ENCODE measurements around the gene ZBTB16. TPM values are rescaled to one million over a fixed set of nuclear protein-coding genes. Genes with fewer than 3 reads are reported as not detected.

The ZBTB16 gene
- total RNA-seq, 1 donor, result under 0.01 TPM

GRCh38 chr11:114058871-114059277 is 637 bp upstream of the ZBTB16 start:
- Histone ChIP-seq H3K4me3 (ENCODE audit: insufficient read depth, low read length) (no peak overlapping the region), H3K79me2 (ENCODE audit: insufficient read depth, low read length) (no peaks in the 10 kb centered on the region), H4K20me1 (ENCODE audit: insufficient read depth, low read length) (no peaks in the 10 kb centered on the region), H3K36me3 (ENCODE audit: insufficient read depth, low read length) (no peaks in the 10 kb centered on the region), H2AFZ (ENCODE audit: low read length) (no peak overlapping the region), H3K4me1 (ENCODE audit: insufficient read depth, low read length) (peaks cover 8% of the 10 kb centered on the region), H3K27ac (ENCODE audit: low read depth, low read length) (no peak overlapping the region), H3K9me3 (ENCODE audit: low read depth, low read length) (no peaks in the 10 kb centered on the region), H3K4me2 (ENCODE audit: insufficient read depth, low read length) (no peak overlapping the region), H3K27me3 (ENCODE audit: insufficient read depth, low read length) (peaks cover 57% of the 10 kb centered on the region)
- no peak for DNase-seq (ENCODE audit: insufficient read length, low spot score, missing footprints)
- TF ChIP-seq CTCF (IDR thresholded peaks at IDR 0.05; ENCODE audit: extremely low read depth, low read depth, low read length), result no peak

- Histone ChIP-seq H3K9me3 (ENCODE audit: low read depth, low read length) (no peaks in the 10 kb centered on the region), H3K36me3 (ENCODE audit: insufficient read depth, low read length) (no peaks in the 10 kb centered on the region), H3K27me3 (ENCODE audit: insufficient read depth, low read length) (peaks cover 57% of the 10 kb centered on the region), H2AFZ (ENCODE audit: low read length) (no peak overlapping the region), H3K79me2 (ENCODE audit: insufficient read depth, low read length) (no peaks in the 10 kb centered on the region), H3K4me3 (ENCODE audit: insufficient read depth, low read length) (peak overlapping the region; percentile 72), H3K4me2 (ENCODE audit: insufficient read depth, low read length) (peak overlapping the region; percentile 75), H4K20me1 (ENCODE audit: insufficient read depth, low read length) (no peaks in the 10 kb centered on the region), H3K4me1 (ENCODE audit: insufficient read depth, low read length) (peaks cover 8% of the 10 kb centered on the region), H3K27ac (ENCODE audit: low read depth, low read length) (no peak overlapping the region)
- DNase-seq (ENCODE audit: insufficient read length, low spot score, missing footprints), result no peak
- TF ChIP-seq CTCF (IDR thresholded peaks at IDR 0.05; ENCODE audit: extremely low read depth, low read depth, low read length), result no peak
Measured at GRCh38 chr11:114059984-114060391, 477 bp downstream of the ZBTB16 start.

- peak; percentile 48 for DNase-seq (ENCODE audit: insufficient read length, low spot score, missing footprints)
- Histone ChIP-seq H2AFZ (ENCODE audit: low read length) (peak overlapping the region; percentile 68), H3K9me3 (ENCODE audit: low read depth, low read length) (no peaks in the 10 kb centered on the region), H3K36me3 (ENCODE audit: insufficient read depth, low read length) (no peaks in the 10 kb centered on the region), H3K27me3 (ENCODE audit: insufficient read depth, low read length) (peaks cover 57% of the 10 kb centered on the region), H3K27ac (ENCODE audit: low read depth, low read length) (no peak overlapping the region), H3K4me2 (ENCODE audit: insufficient read depth, low read length) (peak overlapping the region; percentile 75), H3K79me2 (ENCODE audit: insufficient read depth, low read length) (no peaks in the 10 kb centered on the region), H3K4me1 (ENCODE audit: insufficient read depth, low read length) (peaks cover 8% of the 10 kb centered on the region), H4K20me1 (ENCODE audit: insufficient read depth, low read length) (no peaks in the 10 kb centered on the region), H3K4me3 (ENCODE audit: insufficient read depth, low read length) (peak overlapping the region; percentile 72)
- TF ChIP-seq CTCF (IDR thresholded peaks at IDR 0.05; ENCODE audit: extremely low read depth, low read depth, low read length), result no peak
Measured at GRCh38 chr11:114060392-114061047, 1.0 kb downstream of the ZBTB16 start.

- peak overlapping the region; percentile 68 for H2AFZ ChIP-seq (ENCODE audit: low read length)
- no peaks in the 10 kb centered on the region for H3K79me2 ChIP-seq (ENCODE audit: insufficient read depth, low read length)
- DNase-seq (ENCODE audit: insufficient read length, low spot score, missing footprints), result peak; percentile 91
- H3K4me2 ChIP-seq (ENCODE audit: insufficient read depth, low read length), result peak overlapping the region; percentile 75
- H3K36me3 ChIP-seq (ENCODE audit: insufficient read depth, low read length), result no peaks in the 10 kb centered on the region
- no peak overlapping the region for H3K27ac ChIP-seq (ENCODE audit: low read depth, low read length)
- peaks cover 8% of the 10 kb centered on the region for H3K4me1 ChIP-seq (ENCODE audit: insufficient read depth, low read length)
- H3K4me3 ChIP-seq (ENCODE audit: insufficient read depth, low read length), result peak overlapping the region; percentile 72
- peaks cover 56% of the 10 kb centered on the region for H3K27me3 ChIP-seq (ENCODE audit: insufficient read depth, low read length)
- no peak for TF ChIP-seq CTCF (IDR thresholded peaks at IDR 0.05; ENCODE audit: extremely low read depth, low read depth, low read length)
- no peaks in the 10 kb centered on the region for H4K20me1 ChIP-seq (ENCODE audit: insufficient read depth, low read length)
- H3K9me3 ChIP-seq (ENCODE audit: low read depth, low read length), result no peaks in the 10 kb centered on the region
Measured at GRCh38 chr11:114061048-114061680, 1.7 kb downstream of the ZBTB16 start.
